GM13976 (cell line): ENCODE results near the gene KIAA0232.
"Not testable (repeated sequence)": the region's sequence is repeated elsewhere in the genome, so short reads cannot be mapped to it uniquely, and the experiment has no call there.

Experiments used
- DNase-seq: peaks from one replicate; pipeline ENCODE4 v3.0.0; 2012; ENCODE audit warnings: low spot score
- in situ Hi-C: fragments of 300-500 bp; cut with MboI; formaldehyde crosslinking; loops from one replicate; pipeline ENCODE4 v1.12.0; 2022; ENCODE audit warnings: low sequenced_read_pairs, mixed read lengths, inconsistent platforms; ENCODE audit not compliant: unreplicated experiment
- TF ChIP-seq, protein P1 (sequence below): IDR thresholded peaks from 2 replicates; pipeline ENCODE4 v1.5.1; 2012; ENCODE audit warnings: borderline replicate concordance, mild to moderate bottlenecking; ENCODE audit not compliant: insufficient read depth; ENCODE audit errors: extremely low read depth, missing control alignments, control extremely low read depth

Gene KIAA0232

GRCh38 chr4:6900956-6901355 is 118.4 kb downstream of the KIAA0232 start:
- TF ChIP-seq, protein P1, sequence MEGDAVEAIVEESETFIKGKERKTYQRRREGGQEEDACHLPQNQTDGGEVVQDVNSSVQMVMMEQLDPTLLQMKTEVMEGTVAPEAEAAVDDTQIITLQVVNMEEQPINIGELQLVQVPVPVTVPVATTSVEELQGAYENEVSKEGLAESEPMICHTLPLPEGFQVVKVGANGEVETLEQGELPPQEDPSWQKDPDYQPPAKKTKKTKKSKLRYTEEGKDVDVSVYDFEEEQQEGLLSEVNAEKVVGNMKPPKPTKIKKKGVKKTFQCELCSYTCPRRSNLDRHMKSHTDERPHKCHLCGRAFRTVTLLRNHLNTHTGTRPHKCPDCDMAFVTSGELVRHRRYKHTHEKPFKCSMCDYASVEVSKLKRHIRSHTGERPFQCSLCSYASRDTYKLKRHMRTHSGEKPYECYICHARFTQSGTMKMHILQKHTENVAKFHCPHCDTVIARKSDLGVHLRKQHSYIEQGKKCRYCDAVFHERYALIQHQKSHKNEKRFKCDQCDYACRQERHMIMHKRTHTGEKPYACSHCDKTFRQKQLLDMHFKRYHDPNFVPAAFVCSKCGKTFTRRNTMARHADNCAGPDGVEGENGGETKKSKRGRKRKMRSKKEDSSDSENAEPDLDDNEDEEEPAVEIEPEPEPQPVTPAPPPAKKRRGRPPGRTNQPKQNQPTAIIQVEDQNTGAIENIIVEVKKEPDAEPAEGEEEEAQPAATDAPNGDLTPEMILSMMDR, result no peak
- DNase-seq, result peak; percentile 28
- in situ Hi-C loops, result loop anchor here (10.0 kb wide), 1 partner anchor 84 kb away; no protein-coding TSS in a partner anchor

DNA sequence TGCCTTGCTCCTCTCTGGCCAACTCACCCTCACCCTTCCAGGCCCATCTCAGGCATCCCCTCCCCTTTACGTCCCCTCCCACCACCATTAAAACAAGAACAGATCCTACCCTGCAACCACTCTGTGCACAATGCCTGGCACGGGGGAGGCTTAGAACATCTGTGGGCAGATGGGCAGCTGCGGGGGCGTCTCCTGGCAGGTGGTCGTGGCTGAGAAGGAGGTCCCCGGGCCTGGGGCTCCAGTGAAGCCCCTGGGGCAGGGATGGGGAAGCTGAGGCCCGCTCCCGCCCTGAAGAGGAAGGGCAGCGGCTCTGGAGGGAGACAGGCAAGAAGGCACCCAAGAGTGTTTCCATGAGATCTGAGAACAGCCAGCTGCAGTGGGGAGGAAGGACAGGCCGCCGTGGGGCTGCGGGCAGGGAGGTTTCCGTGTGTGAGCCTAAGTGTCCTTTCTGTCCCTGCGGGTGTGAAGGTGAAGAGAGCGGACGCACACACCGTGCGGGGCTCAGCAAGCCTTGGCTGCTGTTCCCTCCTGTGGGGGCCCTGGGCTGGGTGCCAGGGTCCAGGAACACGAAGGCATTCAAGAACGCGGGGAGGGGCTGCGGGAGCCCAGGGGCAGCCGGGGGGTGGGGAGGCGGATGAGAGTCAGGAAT is 119.3 kb downstream of the KIAA0232 start:
- TF ChIP-seq, protein P1, result no peak
- in situ Hi-C loops, result loop anchor here (10.0 kb wide), 1 partner anchor 83 kb away; no protein-coding TSS in a partner anchor

GRCh38 chr4:6902318-6903042 is 120.0 kb downstream of the KIAA0232 start:
- in situ Hi-C loops, result loop anchor here (10.0 kb wide), 1 partner anchor 82 kb away; no protein-coding TSS in a partner anchor
- DNase-seq, result no peak
- TF ChIP-seq, protein P1, result no peak

More for the DNA sequence above, 119.3 kb downstream of the KIAA0232 start:
- no peak for DNase-seq

- DNase-seq, result peak; percentile 17
- in situ Hi-C loops, result loop anchor here (10.0 kb wide), 1 partner anchor 79 kb away; no protein-coding TSS in a partner anchor
These were observed 123.3 kb downstream of the KIAA0232 start for GRCh38 chr4:6905516-6906445.

DNA sequence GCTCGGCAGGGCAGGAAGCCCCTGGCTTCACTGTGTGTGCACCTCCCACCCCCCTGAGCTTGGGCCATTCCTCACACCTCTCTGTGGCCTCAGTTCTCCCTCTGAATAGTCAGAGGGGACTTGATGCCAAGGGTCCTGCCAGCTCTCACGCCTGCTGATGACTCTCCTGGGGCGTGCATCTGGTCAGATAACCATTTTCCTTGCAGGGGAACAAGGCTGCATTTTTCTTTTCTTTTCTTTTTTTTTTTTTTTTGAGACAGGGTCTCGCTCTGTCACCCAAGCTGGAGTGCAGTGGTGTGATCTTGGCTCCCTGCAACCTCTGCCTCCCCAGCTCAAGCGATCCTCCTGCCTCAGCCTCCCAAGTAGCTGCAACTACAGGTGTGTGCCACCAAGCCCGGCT is 124.0 kb downstream of the KIAA0232 start:
- DNase-seq, result not testable (repeated sequence)
- in situ Hi-C loops, result loop anchor here (10.0 kb wide), 1 partner anchor 78 kb away; no protein-coding TSS in a partner anchor

More at GRCh38 chr4:6905516-6906445, 123.3 kb downstream of the KIAA0232 start:
- TF ChIP-seq, protein P1, result no peak

- peak; percentile 67 for DNase-seq
- in situ Hi-C loops, result loop anchor here (10.0 kb wide), 1 partner anchor 77 kb away; no protein-coding TSS in a partner anchor
- TF ChIP-seq, protein P1, result peak; percentile 50
These were observed 125.2 kb downstream of the KIAA0232 start for GRCh38 chr4:6907658-6908191.
